Omental fat pad (tissue), 4 donors: Measurements from ENCODE around the gene KNG1. TPM values are rescaled to one million over a fixed set of nuclear protein-coding genes. Genes with fewer than 3 reads are reported as not detected.

Experiments
- ATAC-seq: fragments of 150-250 bp; one replicate; pipeline ENCODE4 v1.9.1; 2016; ENCODE audit warnings: mild to moderate bottlenecking, moderate library complexity; ENCODE audit not compliant: low FRiP score
- DNase-seq: peaks from one replicate; pipeline ENCODE4 v3.0.0-alpha.2; 2019; ENCODE audit warnings: low spot score
- CTCF ChIP-seq, 3 donors: fragments of 450-650 bp; IDR thresholded peaks; one replicate each; pipeline ENCODE4 v1.5.1; 2016 to 2017; ENCODE audit warnings: antibody characterized with exemption in 3 of 3, mild to moderate bottlenecking in 3 of 3, moderate library complexity in 2 of 3
- total RNA-seq, 4 donors: library from RNA; depleted of rRNA; stranded (reverse); fragments of >200 nt; gene quantifications; one replicate each; pipeline ENCODE4 v1.1.0, GENCODE V29; 2016

KNG1 gene
- total RNA-seq, 4 donors from 2014 or later, result 0.09 TPM; not detected in 3

GRCh38 chr3:186743666-186744065, 26.5 kb downstream of the KNG1 start:
- ATAC-seq, result no peak
- DNase-seq, result no peak
- no peak for TF ChIP-seq CTCF (IDR thresholded peaks at IDR 0.05)

- no peak for TF ChIP-seq CTCF (IDR thresholded peaks at IDR 0.05)
- no peak for ATAC-seq
- DNase-seq, result no peak
Measured at GRCh38 chr3:186746008-186746407, 28.8 kb downstream of the KNG1 start.

- TF ChIP-seq CTCF (IDR thresholded peaks at IDR 0.05), result no peak
- ATAC-seq, result no peak
- no peak for DNase-seq
Measured at GRCh38 chr3:186750316-186750715, 33.2 kb downstream of the KNG1 start.

- ATAC-seq (no peak), DNase-seq (no peak)
- no peak for TF ChIP-seq CTCF (IDR thresholded peaks at IDR 0.05)
Measured at GRCh38 chr3:186751480-186751879, 34.3 kb downstream of the KNG1 start.

- no peak for DNase-seq
- TF ChIP-seq CTCF (IDR thresholded peaks at IDR 0.05), result no peak
- no peak for ATAC-seq
Measured at GRCh38 chr3:186754006-186754405, 36.8 kb downstream of the KNG1 start.

GRCh38 chr3:186754871-186755270, 37.7 kb downstream of the KNG1 start:
- DNase-seq (no peak), ATAC-seq (no peak)
- no peak for TF ChIP-seq CTCF (IDR thresholded peaks at IDR 0.05)

- ATAC-seq, result no peak
- no peak for DNase-seq
- no peak for TF ChIP-seq CTCF (IDR thresholded peaks at IDR 0.05)
Measured at GRCh38 chr3:186757214-186757613, 40.1 kb downstream of the KNG1 start.
